GM10266 (cell line): ENCODE measurements around the gene B3GALNT2.

ENCODE experiments used
- DNase-seq: peaks from one replicate; pipeline ENCODE4 v3.0.0; 2012; ENCODE audit errors: extremely low spot score
- CTCF ChIP-seq: IDR thresholded peaks from 2 replicates; pipeline ENCODE4 v1.5.1; 2012; ENCODE audit warnings: mild to moderate bottlenecking, low read depth; ENCODE audit not compliant: control insufficient read depth, insufficient read depth; ENCODE audit errors: missing control alignments

B3GALNT2 gene

DNA sequence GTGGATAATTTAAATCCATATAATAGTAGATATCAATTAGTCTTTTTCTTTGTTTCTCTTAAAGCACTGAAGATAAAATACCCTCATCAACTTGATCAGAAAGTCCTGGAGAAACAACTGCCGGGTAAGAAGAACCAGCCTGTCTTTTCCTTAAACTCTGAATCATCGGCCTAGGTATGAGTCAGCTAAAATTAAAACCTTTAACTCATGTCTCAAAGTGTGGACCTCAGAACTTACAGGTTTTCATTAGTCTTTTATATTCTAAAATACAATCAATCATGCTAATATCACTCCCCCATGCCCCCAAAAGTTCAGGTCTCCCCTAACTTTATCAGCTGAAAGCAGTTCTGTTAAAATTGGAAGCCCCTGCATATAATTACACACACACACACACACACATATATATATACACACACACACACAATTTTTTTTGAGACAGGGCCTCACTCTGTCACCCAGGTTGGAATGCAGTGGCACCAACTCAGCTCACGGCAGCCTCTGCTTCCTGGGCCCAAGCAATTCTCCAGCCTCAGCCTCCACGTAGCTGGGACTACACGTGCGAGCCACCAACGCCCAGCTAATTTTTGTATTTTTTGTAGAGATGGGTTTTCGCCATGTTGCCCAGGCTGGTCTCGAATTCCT, 61.3 kb downstream of the B3GALNT2 start:
- TF ChIP-seq CTCF, result no peak
- DNase-seq, result no peak

DNA sequence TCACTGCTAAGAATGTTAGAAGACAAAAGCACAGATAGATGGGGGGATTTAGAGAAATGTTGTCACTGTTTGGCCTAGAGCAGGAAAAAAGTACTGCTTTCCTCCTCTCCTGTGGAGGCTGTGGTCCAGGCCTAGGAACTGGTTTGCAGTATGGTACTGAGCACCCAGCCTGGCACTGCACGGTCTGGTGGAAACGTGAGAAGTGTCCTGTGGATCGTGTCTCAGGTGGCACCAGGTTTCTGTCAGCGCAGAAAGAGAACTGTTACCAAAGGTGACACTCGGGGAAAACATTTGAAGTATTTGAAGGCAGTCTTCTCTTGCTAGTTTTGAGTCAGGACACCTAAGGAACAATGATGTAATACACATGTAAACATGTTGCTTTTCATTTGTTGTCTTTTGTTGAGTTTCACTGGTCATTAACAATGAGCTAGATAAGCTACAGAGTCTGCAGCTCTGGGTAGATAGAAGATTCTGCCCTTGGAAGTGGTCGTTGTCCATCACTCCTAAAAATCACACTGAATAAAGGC, 63.0 kb downstream of the B3GALNT2 start:
- TF ChIP-seq CTCF, result no peak
- DNase-seq, result no peak

- TF ChIP-seq CTCF, result no peak
- no peak for DNase-seq
Measured at GRCh38 chr1:235434001-235434400, 70.3 kb downstream of the B3GALNT2 start.

GRCh38 chr1:235430991-235431390, 73.3 kb downstream of the B3GALNT2 start:
- DNase-seq, result no peak
- TF ChIP-seq CTCF, result no peak

- no peak for TF ChIP-seq CTCF
- DNase-seq, result no peak
Measured at GRCh38 chr1:235429143-235429542, 75.1 kb downstream of the B3GALNT2 start.

GRCh38 chr1:235427447-235427846, 76.8 kb downstream of the B3GALNT2 start:
- no peak for DNase-seq
- no peak for TF ChIP-seq CTCF

DNA sequence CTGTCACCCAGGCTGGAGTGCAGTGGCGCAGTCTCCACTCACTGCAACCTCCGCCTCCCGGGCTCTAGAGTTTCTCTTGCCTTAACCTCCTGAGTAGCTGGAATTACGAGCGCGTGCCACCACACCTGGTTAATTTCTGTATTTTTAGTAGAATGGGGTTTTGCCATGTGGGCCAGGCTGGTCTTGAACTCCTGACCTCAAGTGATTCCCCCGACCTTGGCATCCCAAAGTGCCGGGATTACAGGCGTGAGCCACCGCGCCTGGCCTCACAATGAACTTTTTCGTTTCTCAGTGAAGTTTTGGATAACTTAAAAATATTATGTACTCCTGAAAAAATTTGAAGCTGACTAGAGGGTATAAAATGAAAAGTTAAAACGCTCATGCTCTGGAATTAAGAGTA, 77.6 kb downstream of the B3GALNT2 start:
- no peak for TF ChIP-seq CTCF
- no peak for DNase-seq
